Measurements from ENCODE around the gene WARS2.

WARS2 gene

GRCh38 chr1:119007339-119007669 is 133.1 kb downstream of the WARS2 start:
- no peak for DNase-seq
- H3K4me3 ChIP-seq (ENCODE audit: low read depth, low read length) = no peak overlapping the region
- no peak for TF ChIP-seq CTCF (IDR thresholded peaks at IDR 0.05; ENCODE audit: low read depth, low read length, missing control alignments)
- H3K27ac ChIP-seq = no peak overlapping the region
- no peaks in the 10 kb centered on the region for H3K36me3 ChIP-seq (replicated peaks)
- H3K27me3 ChIP-seq (replicated peaks) = peaks cover 2% of the 10 kb centered on the region
- in situ Hi-C loops (cut with HindIII; ENCODE audit: low pct_ligation_motif_present, low sequenced_read_pairs) = no loop called here

- no peak for DNase-seq
- H3K36me3 ChIP-seq (replicated peaks) = no peaks in the 10 kb centered on the region
- no peak overlapping the region for H3K4me3 ChIP-seq (ENCODE audit: low read depth, low read length)
- in situ Hi-C loops (cut with HindIII; ENCODE audit: low pct_ligation_motif_present, low sequenced_read_pairs) = no loop called here
- no peak for TF ChIP-seq CTCF (IDR thresholded peaks at IDR 0.05; ENCODE audit: low read depth, low read length, missing control alignments)
- H3K27ac ChIP-seq = no peak overlapping the region
- H3K27me3 ChIP-seq (replicated peaks) = peaks cover 2% of the 10 kb centered on the region
These were observed 133.8 kb downstream of the WARS2 start for GRCh38 chr1:119006406-119007279.

- TF ChIP-seq CTCF (IDR thresholded peaks at IDR 0.05; ENCODE audit: low read depth, low read length, missing control alignments) = no peak
- H3K27me3 ChIP-seq (replicated peaks) = peaks cover 2% of the 10 kb centered on the region
- DNase-seq = no peak
- H3K27ac ChIP-seq = no peak overlapping the region
- no peak overlapping the region for H3K4me3 ChIP-seq (ENCODE audit: low read depth, low read length)
- no peaks in the 10 kb centered on the region for H3K36me3 ChIP-seq (replicated peaks)
- in situ Hi-C loops (cut with HindIII; ENCODE audit: low pct_ligation_motif_present, low sequenced_read_pairs) = no loop called here
These were observed 134.6 kb downstream of the WARS2 start for GRCh38 chr1:119005724-119006405.

- H3K27me3 ChIP-seq (replicated peaks) = peaks cover 2% of the 10 kb centered on the region
- in situ Hi-C loops (cut with HindIII; ENCODE audit: low pct_ligation_motif_present, low sequenced_read_pairs) = no loop called here
- TF ChIP-seq CTCF (IDR thresholded peaks at IDR 0.05; ENCODE audit: low read depth, low read length, missing control alignments) = no peak
- H3K36me3 ChIP-seq (replicated peaks) = no peaks in the 10 kb centered on the region
- no peak for DNase-seq
- no peak overlapping the region for H3K27ac ChIP-seq
- no peak overlapping the region for H3K4me3 ChIP-seq (ENCODE audit: low read depth, low read length)
These were observed 135.7 kb downstream of the WARS2 start for GRCh38 chr1:119004781-119005180.

GRCh38 chr1:119004129-119004527 is 136.3 kb downstream of the WARS2 start:
- in situ Hi-C loops (cut with HindIII; ENCODE audit: low pct_ligation_motif_present, low sequenced_read_pairs) = no loop called here
- no peak for TF ChIP-seq CTCF (IDR thresholded peaks at IDR 0.05; ENCODE audit: low read depth, low read length, missing control alignments)
- Histone ChIP-seq H3K4me3 (ENCODE audit: low read depth, low read length) (no peak overlapping the region), H3K27me3 (replicated peaks) (peaks cover 2% of the 10 kb centered on the region), H3K27ac (no peak overlapping the region), H3K36me3 (replicated peaks) (no peaks in the 10 kb centered on the region)
- DNase-seq = no peak
